CD4-positive, alpha-beta T cell treated with Interleukin-21 for 1 hour (primary cell): ENCODE data around the gene CRYBG3.

ENCODE experiments used
- DNase-seq: peaks from one replicate; pipeline ENCODE4 v3.0.0-alpha.2; 2020

CRYBG3 gene

GRCh38 chr3:97949110-97949485 is 127.3 kb downstream of the CRYBG3 start:
- no peak for DNase-seq

- DNase-seq = no peak
These were observed 127.9 kb downstream of the CRYBG3 start for GRCh38 chr3:97949743-97950142.

- DNase-seq = no peak
These were observed 128.5 kb downstream of the CRYBG3 start for GRCh38 chr3:97950360-97950759.

- DNase-seq = no peak
These were observed 130.5 kb downstream of the CRYBG3 start for GRCh38 chr3:97952280-97952679.

- DNase-seq = no peak
These were observed 131.1 kb downstream of the CRYBG3 start for GRCh38 chr3:97952872-97953271.

- DNase-seq = no peak
These were observed 132.5 kb downstream of the CRYBG3 start for GRCh38 chr3:97954228-97954827.

- no peak for DNase-seq
These were observed 134.2 kb downstream of the CRYBG3 start for GRCh38 chr3:97956051-97956450.

- DNase-seq = no peak
These were observed 136.0 kb downstream of the CRYBG3 start for GRCh38 chr3:97957617-97958311.

GRCh38 chr3:97958396-97958795 is 136.6 kb downstream of the CRYBG3 start:
- DNase-seq = no peak

GRCh38 chr3:97958796-97959195 is 137.0 kb downstream of the CRYBG3 start:
- no peak for DNase-seq

GRCh38 chr3:97959872-97960271 is 138.1 kb downstream of the CRYBG3 start:
- no peak for DNase-seq

- no peak for DNase-seq
These were observed 138.7 kb downstream of the CRYBG3 start for GRCh38 chr3:97960551-97960950.

- no peak for DNase-seq
These were observed 139.4 kb downstream of the CRYBG3 start for GRCh38 chr3:97960993-97961766.

GRCh38 chr3:97967966-97968365 is 146.2 kb downstream of the CRYBG3 start:
- DNase-seq = no peak

GRCh38 chr3:97968376-97968775 is 146.6 kb downstream of the CRYBG3 start:
- no peak for DNase-seq

GRCh38 chr3:97969541-97969940 is 147.7 kb downstream of the CRYBG3 start:
- DNase-seq = no peak

GRCh38 chr3:97970156-97970555 is 148.3 kb downstream of the CRYBG3 start:
- DNase-seq = no peak

- DNase-seq = no peak
These were observed 149.3 kb downstream of the CRYBG3 start for GRCh38 chr3:97970956-97971620.

GRCh38 chr3:97971679-97972567 is 150.1 kb downstream of the CRYBG3 start, which contains the start of gene RIOX2:
TSS of gene RIOX2 (minus strand) at chr3:97972431. CDS start at chr3:97967593, 4,838 bp downstream.
- DNase-seq = peak; percentile 77

GRCh38 chr3:97972976-97973375 is 151.2 kb downstream of the CRYBG3 start:
- DNase-seq = no peak

- no peak for DNase-seq
These were observed 153.2 kb downstream of the CRYBG3 start for GRCh38 chr3:97974996-97975395.

GRCh38 chr3:97975466-97975865 is 153.7 kb downstream of the CRYBG3 start:
- DNase-seq = peak; percentile 10
